ENCODE results near the gene USP35. TPM values are rescaled to one million over a fixed set of nuclear protein-coding genes. Genes with fewer than 3 reads are reported as not detected.

The USP35 gene
- total and polyA plus RNA-seq, 5 experiments from 2014 or later = 0.76 to 12.4 (median 1.5) TPM

- no peak for DNase-seq
- POLR2A ChIA-PET = no interaction called here
- Mint-ChIP-seq H3K4me1 (peaks cover 0 to 2% (median 0%) of the 10 kb centered on the region in 4 donors), H3K9me3 (no peaks in the 10 kb centered on the region), H3K27me3 (peaks cover 0 to 3% (median 0%) of the 10 kb centered on the region in 5 donors), H3K4me3 (no peak overlapping the region), H3K36me3 (no peaks in the 10 kb centered on the region), H3K27ac (peak overlapping the region in 1 of 10 donors; percentile 40)
- ATAC-seq = no peak
Measured at GRCh38 chr11:78256962-78257361, 68.2 kb downstream of the USP35 start.

- DNase-seq (no peak), ATAC-seq (no peak)
- H3K9me3 Mint-ChIP-seq = no peaks in the 10 kb centered on the region
- no peak overlapping the region for H3K27ac Mint-ChIP-seq
- no peaks in the 10 kb centered on the region for H3K36me3 Mint-ChIP-seq
- POLR2A ChIA-PET = no interaction called here
- peaks cover 0 to under 1% (median 0%) of the 10 kb centered on the region in 4 donors for H3K4me1 Mint-ChIP-seq
- no peak overlapping the region for H3K4me3 Mint-ChIP-seq
- peaks cover 0 to 3% (median 0%) of the 10 kb centered on the region in 5 donors for H3K27me3 Mint-ChIP-seq
Measured at GRCh38 chr11:78257654-78258053, 68.9 kb downstream of the USP35 start.

GRCh38 chr11:78259777-78260487 is 71.2 kb downstream of the USP35 start:
- Mint-ChIP-seq H3K27me3 (no peaks in the 10 kb centered on the region), H3K9me3 (no peaks in the 10 kb centered on the region), H3K27ac (peak overlapping the region in 2 of 10 donors; percentile 11 to 15), H3K4me3 (no peak overlapping the region), H3K4me1 (no peaks in the 10 kb centered on the region), H3K36me3 (no peaks in the 10 kb centered on the region)
- DNase-seq (no peak), ATAC-seq (no peak)
- POLR2A ChIA-PET = no interaction called here

DNA sequence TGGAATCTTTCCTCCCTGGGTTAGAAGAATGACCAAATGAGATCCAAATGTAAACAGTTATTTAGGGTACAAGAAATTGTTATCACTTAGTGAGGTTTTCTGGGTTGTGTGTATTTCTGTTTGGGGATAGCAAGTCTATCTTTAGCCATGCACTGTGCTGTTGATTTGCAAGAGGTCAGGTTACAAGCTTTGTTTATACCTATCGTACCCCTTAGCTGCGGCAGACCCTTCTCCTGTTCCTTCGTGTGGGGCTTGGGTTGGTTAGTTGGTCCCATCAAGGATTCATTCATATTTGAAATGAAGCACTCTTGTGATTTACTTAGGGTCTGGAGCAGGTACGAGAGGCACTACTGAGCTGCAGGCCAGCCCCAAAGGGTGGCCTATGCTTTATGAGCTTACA is 72.6 kb downstream of the USP35 start:
- no peak for ATAC-seq
- H3K4me1 Mint-ChIP-seq = peaks cover 0 to 3% (median 2%) of the 10 kb centered on the region in 4 donors

DNA sequence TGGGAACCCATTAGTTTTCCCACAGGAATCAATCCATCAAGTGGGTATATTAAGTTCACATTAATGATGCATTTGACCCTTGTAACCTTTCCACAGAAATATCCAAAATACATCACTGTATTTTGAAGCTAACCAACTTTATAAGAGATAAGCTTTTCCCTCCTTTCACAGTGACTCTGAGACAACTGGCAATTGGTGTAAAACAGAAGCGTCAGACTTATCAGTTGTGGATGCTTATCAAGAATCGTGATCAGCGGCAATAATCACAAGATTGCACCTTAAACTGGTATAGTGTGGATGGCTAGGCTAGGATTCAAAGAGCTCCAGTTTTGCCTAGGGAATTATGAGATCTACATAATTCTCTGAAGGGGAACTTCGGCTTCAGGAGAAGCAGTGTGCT is 73.1 kb downstream of the USP35 start:
- no peak for ATAC-seq
- Mint-ChIP-seq H3K4me3 (no peak overlapping the region), H3K9me3 (no peaks in the 10 kb centered on the region), H3K36me3 (no peaks in the 10 kb centered on the region), H3K4me1 (peaks cover 0 to 7% (median 3%) of the 10 kb centered on the region in 4 donors), H3K27ac (peak overlapping the region in 1 of 10 donors; percentile 24), H3K27me3 (peaks cover 0 to 2% (median 0%) of the 10 kb centered on the region in 5 donors)
- DNase-seq = no peak
- POLR2A ChIA-PET = no interaction called here

More for the DNA sequence above, 72.6 kb downstream of the USP35 start:
- H3K27ac Mint-ChIP-seq = no peak overlapping the region
- no peaks in the 10 kb centered on the region for H3K9me3 Mint-ChIP-seq
- POLR2A ChIA-PET = no interaction called here
- no peaks in the 10 kb centered on the region for H3K36me3 Mint-ChIP-seq
- H3K4me3 Mint-ChIP-seq = no peak overlapping the region
- DNase-seq = no peak
- H3K27me3 Mint-ChIP-seq = peaks cover 0 to 2% (median 0%) of the 10 kb centered on the region in 5 donors

GRCh38 chr11:78262238-78262637 is 73.5 kb downstream of the USP35 start:
- Mint-ChIP-seq H3K36me3 (no peaks in the 10 kb centered on the region), H3K27me3 (peaks cover 0 to 2% (median 0%) of the 10 kb centered on the region in 5 donors)
- POLR2A ChIA-PET = no interaction called here

GRCh38 chr11:78262691-78263090 is 74.0 kb downstream of the USP35 start:
- H3K27ac Mint-ChIP-seq = peak overlapping the region in 1 of 10 donors; percentile 76
- H3K4me1 Mint-ChIP-seq = peaks cover 0 to 7% (median 3%) of the 10 kb centered on the region in 4 donors
- H3K27me3 Mint-ChIP-seq = peaks cover 0 to 2% (median 0%) of the 10 kb centered on the region in 5 donors
- ATAC-seq (no peak), DNase-seq (no peak)
- H3K36me3 Mint-ChIP-seq = no peaks in the 10 kb centered on the region
- H3K9me3 Mint-ChIP-seq = no peaks in the 10 kb centered on the region
- no peak overlapping the region for H3K4me3 Mint-ChIP-seq
- POLR2A ChIA-PET = no interaction called here

More at GRCh38 chr11:78262238-78262637, 73.5 kb downstream of the USP35 start:
- DNase-seq (no peak), ATAC-seq (no peak)
- Mint-ChIP-seq H3K4me1 (peaks cover 0 to 7% (median 3%) of the 10 kb centered on the region in 4 donors), H3K9me3 (no peaks in the 10 kb centered on the region), H3K27ac (peak overlapping the region in 2 of 10 donors; percentile 24 to 76), H3K4me3 (no peak overlapping the region)

Other genes starting within 250 kb of the USP35 start
- gene INTS4, start 194.3 kb upstream of the USP35 start, total RNA-seq = 10 to 100 TPM; 73.8 to 77.1 TPM
- 10 to 100 TPM; 36.1 to 42.7 (median 36.5) TPM for gene INTS4, start 194.3 kb upstream of the USP35 start, polyA plus RNA-seq
- under 1 TPM in 1 of 2 experiments, not detected in 1; 0.36 TPM for gene KCTD14, start 165.6 kb upstream of the USP35 start, total RNA-seq
- under 1 TPM in 2 of 3 donors, not detected in 1; 0.13 to 0.33 TPM for gene KCTD14, start 165.6 kb upstream of the USP35 start, polyA plus RNA-seq
- gene THRSP, start 125.1 kb upstream of the USP35 start, total RNA-seq = not detected
- gene THRSP, start 125.1 kb upstream of the USP35 start, polyA plus RNA-seq = not detected
- 10 to 100 TPM; 71.4 to 77.7 TPM for gene NDUFC2, start 109.1 kb upstream of the USP35 start, total RNA-seq
- gene NDUFC2, start 109.1 kb upstream of the USP35 start, polyA plus RNA-seq = 100 to 1,000 TPM; 158 to 206 (median 163) TPM
- 10 to 100 TPM; 37.4 to 40.3 TPM for gene ALG8, start 49.3 kb upstream of the USP35 start, total RNA-seq
- 10 to 100 TPM; 54.6 to 65.0 (median 64.4) TPM for gene ALG8, start 49.3 kb upstream of the USP35 start, polyA plus RNA-seq
- 1 to 10 TPM; 5.1 to 6.1 TPM for gene KCTD21, start 293 bp upstream of the USP35 start, total RNA-seq
- gene KCTD21, start 293 bp upstream of the USP35 start, polyA plus RNA-seq = 1 to 10 TPM in 1 of 3 donors, under 1 TPM in 2; 0.08 to 2.5 (median 0.94) TPM
- 1 to 10 TPM; 1.8 to 3.0 TPM for gene GAB2, start 228.9 kb downstream of the USP35 start, total RNA-seq
- gene GAB2, start 228.9 kb downstream of the USP35 start, polyA plus RNA-seq = under 1 TPM in 2 of 3 donors, not detected in 1; 0.16 to 0.23 TPM